MV-4-11 (cell line): ENCODE measurements around the gene ATG7.

Experiments
- DNase-seq: peaks from one replicate; lab custom pipeline; 2025; lab: John Stamatoyannopoulos, UW

The ATG7 gene

DNA sequence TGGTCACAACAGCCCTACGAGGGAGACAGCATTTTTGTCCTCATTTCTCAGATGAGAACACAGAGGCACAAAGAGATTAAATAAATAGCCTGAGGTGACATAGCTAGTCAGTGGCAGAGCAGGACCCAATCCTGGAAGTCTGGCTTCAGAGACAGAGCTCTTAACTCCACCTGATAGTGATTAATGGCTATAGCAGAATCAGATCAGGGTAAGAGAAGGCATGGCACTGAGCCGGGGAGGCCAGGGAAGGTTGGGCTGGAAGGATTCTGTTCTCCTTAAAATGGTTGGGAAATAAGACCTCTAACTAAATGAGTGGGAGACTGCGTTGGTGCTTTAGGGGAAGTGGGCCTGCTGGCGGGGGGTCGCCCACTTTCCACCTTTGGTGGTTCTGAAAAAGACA is 267.0 kb downstream of the ATG7 start:
- no peak for DNase-seq

DNA sequence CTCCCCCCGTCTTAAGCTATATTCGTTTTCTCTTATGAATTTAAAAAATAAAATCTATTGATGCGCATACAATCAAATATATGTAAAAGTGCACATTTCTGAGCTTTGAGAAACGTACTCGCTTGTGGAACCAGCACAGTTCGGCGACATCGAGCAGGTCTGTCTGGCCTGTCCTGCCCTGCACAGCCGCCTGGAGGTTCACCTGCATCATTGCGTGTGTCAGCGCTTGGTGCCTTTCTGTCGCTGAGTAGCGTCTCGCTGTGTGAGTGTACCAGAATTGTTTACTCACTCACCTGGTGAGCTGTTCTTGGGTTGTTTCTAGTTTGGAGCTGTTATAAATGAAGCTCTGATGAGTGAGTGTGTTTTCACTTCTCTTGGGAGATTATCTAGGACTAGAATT is 267.5 kb downstream of the ATG7 start:
- no peak for DNase-seq

DNA sequence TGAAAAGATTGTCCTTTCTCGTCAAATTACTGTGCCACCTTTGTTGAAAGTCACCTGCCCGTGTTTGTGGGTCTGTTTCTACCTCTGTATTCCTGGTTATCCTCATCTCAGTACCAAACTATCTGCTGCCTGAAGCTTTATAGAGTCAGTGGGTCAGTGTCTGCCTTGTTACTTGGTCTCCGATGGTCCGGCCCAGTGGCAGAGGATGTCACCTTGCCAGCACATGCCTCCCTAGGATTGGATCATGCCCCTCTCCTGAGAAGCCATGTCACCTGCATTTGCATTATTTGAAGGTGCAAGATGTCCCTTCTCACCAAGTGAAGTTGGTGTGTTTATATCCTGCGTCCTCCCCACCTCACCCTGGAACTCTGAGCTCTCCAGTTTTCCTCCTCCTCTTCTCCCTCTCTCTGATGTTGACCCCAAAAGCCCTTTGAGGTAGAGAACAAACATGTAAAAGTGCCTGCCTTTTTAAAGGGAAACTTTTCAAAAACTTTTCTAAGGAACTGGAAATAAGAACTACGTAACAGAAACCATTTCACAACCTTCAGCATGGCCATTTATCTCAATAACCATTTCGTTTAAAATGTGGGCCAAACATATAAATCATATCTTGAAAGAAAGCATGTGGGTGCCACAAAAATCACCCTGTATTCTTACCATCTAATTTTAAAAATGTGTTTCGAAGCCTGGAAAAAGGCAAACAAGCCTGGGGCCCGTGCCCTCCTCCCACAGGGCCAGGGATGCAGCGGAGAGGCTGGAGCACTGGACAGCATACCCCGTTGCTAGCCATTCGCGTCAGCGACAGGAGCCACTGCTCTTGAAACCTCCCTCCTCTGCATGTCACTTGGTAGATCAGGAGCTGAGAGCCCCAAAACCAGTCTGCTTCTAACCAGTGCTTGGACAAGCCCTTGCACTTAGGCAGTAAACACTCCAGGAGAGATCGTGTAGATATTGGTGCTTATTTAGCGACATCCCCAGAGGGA is 269.4 kb downstream of the ATG7 start:
- peak; percentile 45 for DNase-seq

DNA sequence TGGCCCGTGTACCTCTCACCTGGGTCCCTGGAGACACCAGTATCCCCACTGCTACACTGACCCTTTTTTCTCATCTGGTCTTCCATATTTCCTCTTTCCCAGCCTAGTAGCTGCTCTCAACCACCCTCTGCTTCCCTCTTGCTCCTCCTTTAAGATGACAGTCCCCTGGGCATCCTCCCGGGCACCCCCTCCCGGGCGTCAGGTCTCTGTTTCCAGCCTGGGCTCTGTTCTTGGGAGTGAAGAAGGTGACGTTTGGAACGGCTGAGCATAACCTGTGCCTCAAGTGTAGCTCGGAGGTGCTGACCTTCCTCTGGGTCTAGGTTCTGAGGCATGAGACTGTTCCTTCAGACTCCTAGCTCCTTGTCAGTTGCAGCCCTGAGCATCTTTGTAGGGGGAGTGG is 270.4 kb downstream of the ATG7 start:
- DNase-seq = no peak

DNA sequence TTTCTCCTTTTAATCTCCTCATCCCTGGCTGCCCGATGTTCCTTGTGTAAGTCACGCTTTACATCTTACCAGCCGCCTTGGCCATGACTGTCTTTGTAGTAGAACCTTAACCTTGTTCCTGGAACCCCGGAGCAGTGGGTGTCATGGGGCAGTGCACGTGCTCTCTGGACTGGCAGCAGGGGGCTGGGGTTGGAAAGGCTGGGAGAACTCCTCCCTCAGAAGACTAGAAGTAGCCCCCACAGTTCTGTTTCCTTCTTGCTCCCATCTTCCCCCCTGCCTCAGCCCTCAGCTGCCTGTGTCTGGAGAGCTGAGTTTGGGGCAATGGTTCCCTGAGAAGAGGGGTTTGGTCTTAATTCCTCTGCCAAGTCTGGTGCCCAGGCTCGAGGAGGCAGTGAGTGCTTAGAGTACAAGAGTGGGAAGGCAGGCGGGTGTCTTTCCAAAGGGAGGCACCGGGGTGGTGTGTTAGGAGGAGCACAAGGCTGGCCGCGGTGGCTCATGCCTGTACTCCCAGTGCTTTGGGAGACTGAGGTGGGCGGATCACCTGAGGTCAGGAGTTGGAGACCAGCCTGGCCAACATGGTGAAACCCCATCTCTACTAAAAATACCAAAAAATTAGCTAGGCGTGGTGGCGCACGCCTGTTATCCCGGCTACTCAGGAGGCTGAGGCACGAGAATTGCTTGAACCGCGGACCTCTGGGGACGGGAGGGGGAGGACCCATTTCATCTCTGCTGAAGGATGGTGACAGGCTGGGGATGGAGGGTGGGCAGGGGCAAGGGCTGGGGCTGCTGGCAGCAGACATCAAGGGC is 271.1 kb downstream of the ATG7 start:
- DNase-seq = no peak

DNA sequence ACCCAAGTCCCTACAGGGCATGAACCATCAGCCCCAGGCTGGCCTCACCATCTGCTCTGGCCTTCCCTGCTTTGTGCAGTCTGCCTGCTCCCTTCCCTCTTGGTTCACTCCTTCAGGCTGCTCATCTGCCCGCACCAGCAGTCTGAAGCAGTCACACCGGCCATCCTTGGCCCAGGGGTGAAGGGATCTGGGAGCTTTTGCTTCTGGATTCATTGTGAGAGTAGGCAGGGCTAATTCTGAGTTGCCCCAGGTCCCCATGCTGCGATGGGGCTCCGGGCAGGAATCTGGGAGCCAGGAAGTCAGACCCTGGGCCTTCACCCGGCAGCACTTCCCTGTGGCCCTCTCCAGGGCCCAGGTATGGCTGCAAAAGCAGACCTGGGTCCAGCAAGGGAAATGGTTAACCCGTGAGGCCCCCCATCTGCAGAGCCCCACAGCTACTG is 271.8 kb downstream of the ATG7 start:
- DNase-seq = no peak

DNA sequence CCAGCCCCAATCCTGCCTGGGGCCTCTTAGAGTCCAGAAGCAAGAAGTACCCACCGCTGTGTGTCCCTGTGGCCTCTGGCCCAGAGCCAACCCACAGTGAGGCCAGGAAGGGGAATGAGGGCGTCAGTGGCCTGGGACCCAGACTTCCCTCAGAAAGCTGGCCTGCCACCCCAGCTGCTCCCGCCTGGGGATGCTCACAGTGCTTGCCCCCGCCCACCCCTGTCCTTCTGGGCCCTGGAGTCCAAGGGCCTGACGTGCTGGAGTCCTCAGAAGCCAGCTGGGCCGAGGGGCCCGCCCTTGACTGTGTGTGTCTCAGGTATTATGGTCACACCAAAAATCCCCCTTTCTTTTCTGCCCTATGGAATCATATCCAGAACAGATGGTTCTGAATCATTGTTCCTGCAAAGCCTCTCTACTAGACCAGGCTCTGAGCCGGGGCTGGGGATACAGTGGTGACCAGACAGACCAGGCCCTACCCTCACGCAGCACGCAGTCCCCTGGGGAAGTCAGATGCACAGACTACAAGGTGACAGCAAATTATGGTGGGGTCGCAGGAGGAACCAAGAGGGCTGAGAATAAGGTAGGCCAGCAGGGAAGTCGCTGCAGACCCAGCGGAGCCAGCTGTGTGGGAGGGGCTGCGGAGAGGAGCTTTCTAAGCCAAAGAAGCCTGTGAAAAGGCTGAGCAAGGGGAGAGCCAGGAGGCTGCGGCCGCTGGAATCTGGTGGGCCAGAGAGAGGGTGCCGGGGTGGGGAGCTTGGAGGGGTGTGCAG is 272.4 kb downstream of the ATG7 start:
- peak; percentile 49 for DNase-seq

DNA sequence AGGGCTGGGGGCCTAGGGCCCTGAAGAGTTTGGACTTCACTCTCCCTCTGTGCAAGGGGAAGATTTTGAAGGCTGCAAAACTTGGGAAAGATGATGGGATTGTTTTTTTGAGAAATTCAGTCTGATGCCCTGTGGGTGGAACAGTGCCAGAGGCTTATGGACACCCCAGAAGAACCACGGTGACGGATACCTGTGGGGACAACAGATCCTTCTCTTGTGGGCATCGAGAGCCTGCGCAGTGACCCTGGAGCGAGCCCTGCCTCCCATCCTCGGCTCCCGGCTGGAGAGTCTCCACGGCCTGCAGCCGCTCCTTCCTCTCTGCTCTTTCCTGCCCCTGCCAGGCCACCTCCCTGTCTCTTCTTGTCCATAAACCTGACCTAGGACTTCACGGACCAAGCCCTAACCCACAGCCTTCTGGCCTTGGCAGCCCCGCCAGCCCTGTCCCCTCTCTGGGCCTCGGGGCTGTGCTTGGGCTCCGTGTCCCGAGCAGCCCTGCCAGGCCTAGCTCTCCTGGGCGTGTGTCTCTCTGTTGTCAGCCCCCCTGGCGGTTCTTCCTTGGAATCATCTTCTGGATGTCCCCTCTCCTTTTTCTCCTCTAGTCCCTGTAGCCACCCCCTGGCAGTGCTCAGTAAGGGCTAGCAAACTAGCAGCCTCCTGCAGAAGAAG is 273.1 kb downstream of the ATG7 start:
- no peak for DNase-seq

DNA sequence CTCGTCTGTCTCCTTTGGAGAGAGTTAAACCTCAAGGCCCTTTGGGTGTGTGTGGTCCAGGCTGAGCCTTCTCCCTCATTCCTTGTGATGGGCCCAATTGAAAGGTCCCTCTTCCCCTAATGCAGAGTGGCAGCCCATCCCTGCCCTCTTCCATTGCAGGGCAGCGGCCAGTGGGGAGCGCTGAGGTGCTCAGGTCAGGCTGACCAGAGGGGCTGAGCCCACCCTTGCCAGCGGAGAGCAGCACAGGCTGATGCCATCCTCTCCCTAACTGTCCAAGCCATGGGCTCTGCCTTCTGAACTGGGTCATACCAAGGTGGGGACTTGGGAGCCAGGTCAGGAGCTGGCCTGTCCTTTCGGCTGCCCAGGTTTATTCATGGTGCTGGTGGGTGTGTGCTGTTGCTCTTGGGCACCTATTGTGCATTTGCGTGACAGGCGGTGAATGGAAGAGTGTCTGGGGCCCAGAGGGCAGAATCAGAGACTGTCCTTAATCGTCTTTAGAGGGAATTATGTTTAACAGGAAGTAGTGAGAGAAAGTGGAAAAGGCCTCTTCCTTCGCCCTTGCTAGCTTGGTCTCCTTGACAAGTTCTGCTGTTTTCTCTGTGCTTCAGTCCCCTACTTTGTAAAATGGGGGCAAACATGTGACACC is 274.6 kb downstream of the ATG7 start:
- DNase-seq = no peak

DNA sequence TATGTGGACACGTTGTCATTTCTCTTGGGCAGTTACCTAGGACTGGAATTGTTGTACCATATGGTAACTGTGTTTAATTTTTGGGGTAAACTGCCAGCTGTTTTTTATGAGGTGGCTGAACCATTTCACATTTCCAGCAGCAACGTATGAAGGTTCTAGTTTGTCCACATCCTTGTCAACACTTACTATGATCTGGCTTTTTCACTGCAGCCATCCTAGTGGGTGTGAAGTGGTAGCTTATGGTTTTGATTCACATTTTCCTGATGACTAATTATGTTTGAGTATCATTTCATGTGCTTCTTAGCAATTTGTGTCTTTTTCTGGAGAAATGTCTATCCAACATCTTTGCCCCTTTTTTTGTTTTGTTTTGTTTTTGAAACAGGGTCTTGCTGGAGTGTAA is 275.3 kb downstream of the ATG7 start:
- no peak for DNase-seq

DNA sequence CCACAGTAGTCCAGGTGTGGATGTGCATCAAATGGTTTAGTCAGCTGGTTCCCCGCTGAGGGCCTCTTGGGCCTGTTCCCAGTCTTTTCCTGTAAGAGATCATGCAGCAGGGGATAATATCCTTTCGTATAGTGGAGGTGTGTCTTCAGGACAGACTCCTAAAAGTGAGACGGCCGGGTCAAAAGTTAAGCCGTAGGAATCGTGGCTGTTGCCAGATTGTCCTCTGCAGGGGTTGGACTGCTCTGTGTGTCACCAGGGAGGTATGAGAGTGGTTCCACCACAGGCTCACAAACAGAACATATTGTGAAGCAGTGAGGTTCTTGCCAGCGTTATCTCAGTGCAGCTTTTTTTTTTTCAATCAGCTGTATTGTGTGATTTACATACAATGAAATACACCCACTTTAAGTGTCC is 276.5 kb downstream of the ATG7 start:
- DNase-seq = no peak

DNA sequence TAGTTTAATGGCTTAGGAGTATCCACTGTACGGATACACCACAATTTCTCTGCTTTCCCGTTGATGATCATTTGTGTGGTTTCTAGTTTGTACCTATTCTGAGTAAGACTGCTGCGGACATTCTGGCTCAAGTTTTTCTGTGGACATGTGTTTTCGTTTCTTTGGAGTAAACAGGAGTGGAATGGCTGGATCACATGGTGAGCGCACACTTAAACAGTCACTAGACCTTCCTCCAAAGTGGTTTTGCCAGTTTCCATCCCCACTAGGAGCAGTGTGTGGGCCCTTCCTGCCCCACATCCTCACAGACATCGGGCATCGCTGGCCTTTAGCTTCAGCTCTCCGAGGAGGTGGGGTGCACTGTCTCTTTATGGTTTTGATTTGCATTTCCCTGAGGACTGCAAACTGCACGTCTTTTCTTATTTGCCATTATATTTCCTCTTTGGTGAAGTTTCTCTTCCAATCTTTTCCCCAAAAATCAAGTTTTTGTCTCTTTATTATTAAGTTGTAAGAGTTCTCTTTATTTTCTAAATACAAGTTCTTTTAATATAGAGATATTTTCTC is 277.5 kb downstream of the ATG7 start:
- no peak for DNase-seq

DNA sequence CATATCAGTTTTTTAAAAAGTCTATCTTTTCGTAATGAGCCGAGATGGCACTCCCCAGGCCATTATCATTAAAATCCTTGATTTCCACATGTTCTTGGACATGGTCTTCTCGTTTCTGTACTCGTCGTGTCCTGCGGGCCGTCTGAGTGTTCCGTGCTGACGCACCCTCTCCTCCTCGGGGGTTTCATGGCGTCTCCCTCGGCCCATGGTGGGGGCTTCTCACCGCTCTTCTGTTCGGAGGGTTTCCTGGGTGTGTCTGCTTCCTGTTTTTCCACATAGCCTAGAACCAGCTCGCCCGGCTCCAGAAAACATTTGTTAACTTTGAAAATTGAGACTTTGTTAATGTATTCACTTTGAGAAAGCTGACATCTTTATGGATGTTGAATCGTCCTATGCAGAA is 278.8 kb downstream of the ATG7 start:
- no peak for DNase-seq

DNA sequence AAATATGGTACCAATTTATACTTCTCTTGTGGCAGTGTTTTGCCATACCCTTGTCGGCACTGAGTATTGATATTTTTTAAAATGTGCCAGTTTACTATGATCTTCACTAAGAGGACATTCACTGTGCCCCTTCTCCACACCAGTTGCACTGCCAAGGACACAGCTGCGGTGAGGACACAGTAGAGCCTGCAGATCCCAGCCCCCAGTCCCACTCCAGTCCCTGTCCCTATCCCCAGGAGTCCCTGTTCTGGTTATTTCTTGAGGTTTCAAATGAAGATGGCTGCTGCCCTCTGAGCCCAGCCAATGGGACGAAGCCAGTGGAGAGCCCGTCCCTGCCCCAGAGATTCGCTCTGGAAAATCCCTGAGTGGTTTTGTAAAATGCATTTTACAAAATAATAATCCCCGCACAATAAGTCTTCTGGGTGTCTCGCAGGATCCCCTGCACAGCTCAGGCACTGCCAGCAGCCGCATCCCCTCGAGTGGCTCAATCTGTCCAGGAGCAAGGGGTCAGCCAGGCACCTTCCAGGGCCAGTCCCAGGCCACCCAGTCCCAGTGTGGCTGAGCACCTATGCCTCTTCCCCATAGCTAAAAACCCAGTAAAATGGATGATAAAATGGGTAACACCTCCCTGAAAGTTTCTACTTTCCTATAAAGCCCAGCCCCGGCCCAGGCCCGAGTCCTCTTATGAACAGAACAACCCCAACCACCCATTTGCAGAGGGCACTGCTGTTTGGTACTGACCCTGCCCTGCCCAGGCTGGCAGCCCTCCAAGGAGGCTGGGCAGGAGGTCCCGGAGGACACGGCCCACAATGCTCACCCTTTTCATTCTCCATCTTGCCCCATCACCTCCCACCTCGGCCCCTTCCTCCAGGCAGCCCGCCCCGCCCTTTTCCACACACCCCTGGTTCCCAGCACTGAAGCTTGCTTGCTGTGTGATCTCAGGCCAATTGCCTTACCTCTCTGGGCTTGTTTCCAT is 280.4 kb downstream of the ATG7 start:
- no peak for DNase-seq

DNA sequence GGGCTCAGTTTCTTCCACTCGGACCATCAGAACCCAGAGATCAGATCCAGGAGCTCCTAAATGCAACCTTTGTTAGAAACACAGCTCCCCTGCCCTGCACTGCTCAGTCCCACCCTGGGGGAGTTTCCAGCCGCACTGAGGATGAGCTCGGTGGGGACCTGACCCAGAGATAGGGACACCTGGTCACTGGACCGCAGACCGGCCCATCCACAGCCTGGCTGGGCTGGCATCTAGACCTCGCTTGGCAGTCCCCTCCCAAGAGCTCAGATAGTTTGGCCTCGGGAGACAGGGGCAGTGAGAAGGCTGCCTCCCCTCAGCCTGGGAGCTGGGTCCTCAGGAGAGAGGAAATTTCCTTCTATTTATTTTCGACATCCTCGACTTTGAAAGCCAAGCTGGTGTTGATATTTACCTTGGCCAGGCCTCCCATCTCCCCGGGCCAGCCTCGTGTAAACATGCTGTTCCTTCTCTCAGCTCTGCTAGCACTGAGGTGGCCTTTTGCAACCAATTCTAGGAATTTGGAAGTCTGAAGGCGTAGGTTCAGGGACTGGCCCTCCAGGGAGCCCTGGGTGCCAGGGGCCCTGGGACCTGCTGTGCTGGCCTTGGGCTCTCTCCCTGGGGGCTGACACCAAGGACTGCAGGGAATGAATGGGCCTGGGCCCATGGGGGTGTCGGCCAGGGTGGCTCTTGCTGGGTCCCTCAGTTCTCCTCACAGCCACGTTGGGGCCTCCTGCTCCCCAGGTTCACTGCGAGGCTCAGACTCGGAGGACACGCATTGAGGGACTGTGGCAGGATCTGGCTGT is 281.4 kb downstream of the ATG7 start:
- no peak for DNase-seq

DNA sequence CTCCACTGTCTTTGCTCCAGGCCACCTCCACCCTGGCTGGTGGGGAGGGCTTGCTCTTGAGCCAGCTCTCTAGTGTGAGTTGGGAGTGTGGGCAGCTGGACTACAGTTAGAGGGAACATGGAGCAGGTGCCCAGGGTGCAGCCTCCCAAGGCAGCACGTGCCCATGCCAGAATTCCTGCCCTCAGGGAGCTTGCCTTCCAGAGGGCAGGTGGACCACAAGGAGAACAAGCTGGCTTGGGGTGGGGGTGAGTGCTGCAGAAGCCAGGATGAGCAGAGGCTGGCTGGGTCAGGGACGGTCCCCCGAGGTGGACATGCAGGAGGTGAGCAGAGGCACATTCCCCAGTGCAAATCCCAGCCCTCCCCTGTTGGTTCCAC is 282.0 kb downstream of the ATG7 start:
- DNase-seq = no peak

DNA sequence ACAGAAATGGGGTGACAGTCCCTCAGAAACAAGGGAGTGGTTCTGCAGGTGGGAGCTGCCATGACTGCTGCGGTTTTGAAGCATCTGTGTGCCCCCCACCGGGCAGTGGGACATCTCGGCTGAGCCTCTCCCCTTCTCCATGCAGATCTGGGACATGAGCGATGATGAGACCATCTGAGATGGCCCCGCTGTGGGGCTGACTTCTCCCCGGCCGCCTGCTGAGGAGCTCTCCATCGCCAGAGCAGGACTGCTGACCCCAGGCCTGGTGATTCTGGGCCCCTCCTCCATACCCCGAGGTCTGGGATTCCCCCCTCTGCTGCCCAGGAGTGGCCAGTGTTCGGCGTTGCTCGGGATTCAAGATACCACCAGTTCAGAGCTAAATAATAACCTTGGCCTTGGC is 282.5 kb downstream of the ATG7 start:
- DNase-seq = no peak

DNA sequence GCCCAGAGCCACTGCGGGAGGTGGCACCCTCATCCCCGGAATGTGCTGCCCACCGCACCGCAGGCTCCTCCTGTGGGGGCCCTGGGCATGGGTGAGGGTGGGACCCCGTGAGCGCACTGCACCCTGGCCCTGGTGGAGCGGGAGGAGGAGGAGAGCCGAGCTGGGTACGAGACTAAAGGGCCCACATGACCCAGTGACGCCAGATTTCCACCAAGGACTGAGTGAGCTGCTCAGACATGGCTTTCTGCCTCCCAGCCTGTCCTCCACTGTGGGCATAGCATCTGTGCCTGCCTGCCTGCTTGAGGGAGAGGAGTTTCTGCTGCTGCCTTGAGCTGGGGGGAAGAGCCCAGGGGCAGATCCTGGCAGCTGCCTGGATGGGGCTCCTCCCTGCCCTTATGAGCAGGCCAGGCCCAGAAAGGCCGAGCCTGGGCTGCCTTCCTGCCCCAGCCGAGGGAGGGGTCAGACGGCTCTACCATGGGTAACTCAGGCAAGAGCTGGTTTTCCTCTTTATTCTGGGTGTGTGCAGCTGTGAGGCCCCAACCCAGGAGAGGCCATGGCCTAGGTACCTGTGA is 283.1 kb downstream of the ATG7 start:
- no peak for DNase-seq
